8988T (cell line): ENCODE measurements around the gene KLHL6.
"Not testable (repeated sequence)": the region's sequence is repeated elsewhere in the genome, so short reads cannot be mapped to it uniquely, and the experiment has no call there.

Source experiments
- DNase-seq: peaks from one replicate; pipeline ENCODE4 v3.0.0; 2011

Gene KLHL6

DNA sequence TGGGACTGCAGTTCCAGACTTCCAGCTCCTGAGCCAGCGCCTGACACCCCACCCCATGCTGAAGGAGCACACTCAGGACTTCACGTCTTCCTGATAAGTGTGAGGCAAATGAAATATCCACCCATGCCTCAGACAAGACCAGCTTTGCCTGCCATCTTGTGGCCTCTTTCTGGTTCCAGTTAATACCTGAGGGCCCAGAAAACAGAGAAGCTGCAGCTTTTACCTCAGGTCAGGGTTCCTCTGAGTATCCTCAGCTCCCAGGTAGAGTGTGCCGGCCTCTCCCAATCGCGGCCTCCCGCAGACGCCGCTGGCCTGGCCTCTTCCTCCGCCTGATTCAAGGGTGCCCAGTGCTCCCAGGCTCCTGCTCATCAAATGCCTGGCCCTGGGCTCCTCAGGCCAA lies 5.1 kb upstream of the KLHL6 start:
- no peak for DNase-seq

DNA sequence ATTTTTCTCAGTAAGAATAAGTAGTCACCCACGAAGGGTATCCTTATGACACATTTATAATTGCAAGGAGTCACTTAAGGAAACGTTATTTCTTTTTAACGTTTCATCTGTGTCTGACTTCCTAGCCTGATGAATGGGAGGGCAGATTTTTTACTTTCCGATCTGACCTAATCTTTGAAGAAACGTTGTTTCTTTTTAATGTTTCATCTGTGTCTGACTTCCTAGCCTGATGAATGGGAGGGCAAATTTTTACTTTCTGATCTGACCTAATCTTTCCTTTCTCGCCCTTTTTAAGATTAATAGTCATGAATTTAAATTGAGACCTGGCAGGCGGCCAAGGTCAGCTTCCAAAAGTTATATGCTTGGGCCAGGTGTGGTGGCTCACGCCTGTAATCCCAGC lies 3.0 kb upstream of the KLHL6 start:
- DNase-seq, result no peak

DNA sequence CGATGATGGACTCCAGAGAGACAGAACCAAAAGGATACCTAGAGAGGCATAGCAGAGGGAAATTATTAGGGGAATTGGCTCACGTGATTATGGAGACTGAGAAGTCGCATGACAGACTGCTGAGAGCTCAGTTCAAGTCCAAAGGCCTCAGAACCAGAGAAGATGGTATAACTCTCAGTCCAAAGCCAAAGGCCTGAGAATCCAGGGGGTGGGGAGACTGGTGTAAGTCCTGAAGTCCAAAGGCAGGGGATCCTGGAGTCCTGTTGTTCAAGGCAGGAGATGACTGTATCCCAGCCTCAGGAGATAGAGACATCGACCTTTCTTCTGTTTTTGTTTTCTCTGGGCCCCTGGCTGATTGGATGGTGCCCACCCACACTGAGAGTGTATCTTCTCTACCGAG lies 1.2 kb upstream of the KLHL6 start:
- no peak for DNase-seq

DNA sequence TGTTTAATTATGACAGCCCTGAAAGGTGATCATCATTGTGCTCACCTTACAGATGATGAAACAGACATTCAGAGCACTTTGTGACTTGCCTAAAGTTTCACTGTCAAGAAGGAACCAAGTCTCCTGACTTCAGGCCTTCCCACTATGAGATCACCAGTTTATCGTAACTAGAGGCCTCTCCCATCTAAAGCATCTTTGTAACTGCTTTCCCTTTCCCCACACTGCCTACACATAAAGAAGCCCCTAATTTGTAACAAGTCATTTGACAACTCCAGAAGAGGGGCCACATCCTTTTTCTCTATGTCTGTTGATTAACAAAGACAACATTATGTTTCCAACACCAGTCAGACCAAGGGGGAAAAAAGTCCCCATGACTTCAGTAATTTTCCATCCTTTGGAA lies 1.1 kb downstream of the KLHL6 start:
- DNase-seq, result no peak

DNA sequence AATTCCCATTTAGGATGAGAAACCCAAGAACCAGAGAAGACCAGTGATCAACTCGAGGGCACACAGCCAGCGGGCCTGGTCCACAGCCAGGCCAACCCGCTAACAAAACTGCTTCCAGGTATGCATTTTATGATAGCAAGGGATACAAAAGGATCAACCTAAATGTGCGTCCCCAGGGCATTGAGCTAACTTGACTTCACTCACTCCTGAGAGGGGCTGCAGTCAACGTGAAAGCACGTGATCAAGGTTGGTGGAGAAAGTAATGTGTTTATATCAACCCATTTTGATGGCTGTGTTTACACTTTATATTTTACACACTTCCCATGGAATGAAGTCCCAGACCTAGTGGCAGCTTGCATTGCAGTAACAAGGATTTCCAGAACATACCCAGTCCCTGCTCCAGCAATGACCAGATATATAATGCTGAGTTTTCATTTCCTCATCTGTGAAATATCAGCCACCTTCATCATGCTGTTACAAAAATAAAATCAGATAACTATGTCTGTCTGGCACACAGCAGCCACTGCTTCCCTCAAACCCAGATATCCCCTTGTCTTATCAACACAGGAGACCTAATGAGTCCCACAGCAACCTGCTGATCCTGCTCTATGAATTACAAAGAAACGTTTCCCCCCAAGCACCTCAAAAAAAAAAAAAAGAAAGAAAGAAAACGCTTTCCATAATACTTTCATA lies 2.0 kb downstream of the KLHL6 start:
- no peak for DNase-seq

DNA sequence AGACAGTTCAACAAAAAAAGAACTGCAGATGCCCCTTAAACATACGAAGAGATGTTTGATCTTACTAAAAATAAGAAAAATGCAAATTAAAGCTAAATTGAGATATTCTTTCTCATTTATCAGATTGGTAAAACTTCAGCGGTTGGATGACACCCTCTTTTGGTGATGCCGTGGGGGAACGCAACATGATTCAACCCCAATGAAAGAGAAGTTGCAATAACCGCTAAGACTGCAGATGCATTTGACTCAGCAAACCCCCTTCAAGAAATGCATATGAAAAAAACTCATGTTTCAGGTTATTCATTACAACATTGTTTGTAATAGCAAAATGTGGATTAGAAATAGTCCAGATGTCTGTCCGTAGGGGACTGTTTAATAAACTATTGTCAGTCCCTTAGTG lies 3.6 kb downstream of the KLHL6 start:
- no peak for DNase-seq

DNA sequence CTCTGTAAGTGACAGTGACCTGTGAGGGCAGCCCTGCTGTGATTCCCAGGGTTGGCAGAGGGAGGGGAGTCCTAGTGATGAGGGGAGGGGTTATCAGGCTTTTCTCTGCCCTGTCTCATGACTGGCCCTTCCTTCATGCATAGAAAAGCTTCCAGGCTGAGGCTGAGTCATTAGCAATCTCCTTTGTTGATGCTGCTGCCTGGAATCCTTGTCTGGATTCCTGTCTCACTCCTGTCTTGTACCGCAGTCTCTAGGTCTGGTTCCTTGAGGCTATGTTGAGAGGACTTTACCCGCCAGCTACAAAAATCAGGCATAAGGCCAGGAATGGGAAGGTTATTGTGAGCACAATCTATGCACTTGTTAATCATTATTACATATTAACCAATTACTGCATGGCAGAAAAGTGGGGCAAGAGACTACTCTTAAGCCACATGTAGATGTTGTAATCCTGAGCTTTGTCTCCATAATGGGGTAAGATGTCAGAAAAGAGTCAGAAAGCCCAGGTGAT lies 7.2 kb downstream of the KLHL6 start:
- no peak for DNase-seq

DNA sequence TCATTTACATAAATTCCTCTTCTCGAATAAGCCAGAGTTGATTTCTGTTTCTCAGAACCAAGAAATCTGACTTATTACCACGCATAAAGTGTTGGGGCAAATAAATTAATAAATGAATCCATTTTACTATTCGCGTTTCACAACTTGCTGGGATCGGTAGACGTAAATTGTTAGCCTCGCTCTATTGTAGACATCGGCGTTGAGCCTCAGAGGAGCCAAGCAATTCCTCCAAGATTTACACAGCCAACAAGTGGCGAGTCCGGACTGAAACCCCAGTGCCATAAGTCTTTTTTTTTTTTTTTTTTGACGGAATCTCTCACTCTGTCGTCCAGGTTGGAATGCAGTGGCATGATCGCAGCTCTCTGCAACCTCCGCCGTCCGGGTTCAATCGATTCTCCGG lies 8.9 kb downstream of the KLHL6 start:
- DNase-seq, result no peak

DNA sequence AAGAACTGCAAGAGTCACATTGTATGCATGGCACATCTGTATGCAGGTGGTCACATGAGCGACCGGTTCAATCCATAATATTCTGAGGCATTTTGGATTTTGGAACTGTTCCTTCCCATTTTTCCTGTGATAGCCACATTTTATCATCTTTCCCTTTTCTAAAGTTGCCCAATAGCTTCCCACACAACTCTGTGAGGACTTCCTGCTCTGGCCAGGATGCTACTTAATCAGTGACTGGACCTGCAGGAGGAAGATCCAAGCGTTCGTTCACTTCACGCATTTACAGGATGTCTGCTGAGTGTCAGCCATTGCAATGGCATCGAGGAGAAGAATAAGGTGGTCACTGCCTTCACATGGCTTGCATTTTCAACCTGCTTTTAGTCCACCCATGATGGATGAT lies 9.8 kb downstream of the KLHL6 start:
- DNase-seq, result no peak

DNA sequence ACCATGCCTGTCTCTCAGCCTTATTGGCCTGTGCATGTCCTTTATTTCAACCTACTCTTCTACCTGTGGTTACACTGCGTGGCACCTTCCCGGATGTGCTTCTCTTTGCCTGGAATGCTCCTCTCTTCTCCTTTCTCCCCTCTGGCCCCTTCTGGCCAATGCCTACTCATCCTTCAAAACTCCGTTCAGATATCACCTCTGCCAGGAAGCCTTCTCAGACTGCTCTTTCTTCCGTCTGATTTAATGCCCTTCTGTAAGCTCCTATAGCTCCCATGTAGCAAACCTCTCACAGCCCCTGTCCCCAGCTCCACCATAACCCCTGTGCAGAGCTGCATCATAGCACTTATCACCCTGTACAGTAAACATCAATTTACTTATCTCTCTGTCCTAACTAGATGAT lies 13.2 kb downstream of the KLHL6 start:
- DNase-seq, result no peak

DNA sequence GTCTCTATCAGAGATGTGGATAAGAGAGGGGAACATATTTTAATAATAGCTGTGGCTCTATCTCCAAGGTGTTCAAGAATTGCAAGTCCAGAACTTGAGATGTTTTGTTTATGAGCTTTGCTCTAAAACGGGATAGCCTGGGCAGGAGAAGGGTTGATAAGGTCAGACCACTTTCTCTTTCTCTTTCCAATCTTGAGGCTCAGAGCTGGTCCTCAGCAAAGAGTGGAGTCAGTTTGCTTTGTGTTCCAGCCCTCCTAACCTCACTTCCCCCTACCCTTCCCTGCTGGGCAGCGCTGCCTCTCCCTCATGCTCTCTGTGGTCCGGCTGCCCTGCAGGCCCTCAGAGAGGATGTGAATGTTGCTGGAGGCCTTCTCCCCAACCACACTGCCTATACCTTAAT lies 13.8 kb downstream of the KLHL6 start:
- DNase-seq, result no peak

DNA sequence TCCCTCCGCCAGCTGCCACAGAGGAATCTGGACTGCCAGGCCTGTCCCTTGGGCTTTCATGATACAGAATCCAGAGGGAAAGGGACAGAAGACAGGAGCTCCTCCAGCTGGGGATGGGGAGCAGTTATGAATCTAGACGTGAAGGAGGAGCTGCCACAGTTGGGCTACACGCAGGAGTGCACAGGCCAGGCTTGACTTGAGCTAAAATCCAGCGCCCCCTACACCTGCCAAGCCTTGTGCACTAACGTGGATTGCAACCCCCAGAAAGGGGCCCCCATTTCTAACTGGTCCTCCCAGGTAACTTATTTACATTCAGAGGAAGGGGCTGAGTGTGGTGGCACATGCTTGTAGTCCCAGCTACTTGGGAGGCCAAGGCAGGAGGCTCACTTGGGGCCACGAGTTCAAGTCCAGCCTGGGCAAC lies 14.3 kb downstream of the KLHL6 start:
- DNase-seq, result no peak

DNA sequence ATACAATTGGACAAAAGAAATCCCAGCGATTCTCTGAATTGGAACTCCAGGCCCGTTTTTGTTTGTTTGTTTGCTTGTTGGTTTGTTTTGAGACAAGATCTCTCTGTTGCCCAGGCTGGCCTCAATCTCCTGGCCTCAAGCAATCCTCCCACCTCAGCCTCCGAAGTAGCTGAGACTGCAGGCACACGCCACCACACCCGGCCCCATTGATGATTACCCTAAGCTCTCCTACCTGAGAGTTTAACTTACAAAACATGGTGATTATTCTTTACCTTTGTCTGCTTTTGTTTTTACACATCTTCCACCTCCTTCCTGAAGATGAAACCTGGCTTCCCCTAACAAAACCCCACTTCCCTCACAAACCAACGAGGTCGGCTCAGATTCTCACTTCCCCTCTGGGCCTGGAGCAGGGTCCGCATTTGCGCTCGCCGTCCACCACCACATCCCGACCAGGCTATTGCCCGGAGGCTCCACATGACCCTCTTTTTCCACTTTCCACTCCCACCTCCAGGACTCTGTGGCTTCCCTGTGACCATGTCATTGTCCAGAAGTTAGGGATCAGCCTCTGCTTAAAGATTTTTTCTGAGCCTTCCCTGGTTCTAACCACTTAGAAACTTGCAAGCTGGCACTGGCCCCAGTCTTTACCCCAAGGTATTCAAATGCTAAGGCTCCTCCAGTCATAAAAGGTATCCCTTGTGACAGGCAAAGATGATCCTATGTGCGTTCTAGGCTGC lies 14.8 kb downstream of the KLHL6 start:
- DNase-seq, result no peak

DNA sequence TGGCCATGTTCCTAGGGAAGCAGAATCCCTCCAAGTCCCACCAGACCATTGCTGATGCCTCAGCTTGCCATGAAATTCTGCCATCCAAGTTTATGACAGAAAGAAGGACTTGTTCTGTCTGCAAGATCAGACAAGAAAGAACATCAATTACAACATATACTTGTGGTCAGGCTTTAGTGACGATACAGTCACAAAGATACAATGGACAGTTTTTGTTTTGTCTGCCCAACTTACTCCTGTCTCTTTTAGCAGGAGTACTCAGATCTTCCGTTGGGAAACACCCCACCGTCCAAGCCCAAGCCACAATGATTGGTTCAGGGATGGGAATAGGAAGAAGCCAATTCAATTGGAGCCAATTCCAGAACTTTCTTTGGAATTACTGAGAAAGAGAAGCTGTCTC lies 15.7 kb downstream of the KLHL6 start:
- no peak for DNase-seq

DNA sequence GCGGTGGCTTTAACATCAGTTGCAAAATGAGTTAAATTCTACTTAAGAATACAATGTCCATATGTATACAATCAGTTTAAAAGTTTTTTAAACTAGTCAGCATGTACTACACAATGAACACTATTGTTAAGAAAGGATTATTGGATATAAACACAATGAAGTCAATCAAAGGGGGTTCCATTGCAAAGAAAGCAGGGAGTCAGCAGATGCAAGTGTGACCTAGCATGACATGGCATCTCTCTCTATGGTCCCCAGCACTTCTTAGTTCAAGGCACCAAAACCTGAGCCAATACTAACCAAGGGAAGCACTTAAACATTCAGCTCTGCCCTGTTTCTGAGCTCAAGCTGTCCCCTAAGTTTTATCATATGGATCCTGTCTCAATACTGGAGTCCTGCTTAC lies 17.0 kb downstream of the KLHL6 start:
- no peak for DNase-seq

DNA sequence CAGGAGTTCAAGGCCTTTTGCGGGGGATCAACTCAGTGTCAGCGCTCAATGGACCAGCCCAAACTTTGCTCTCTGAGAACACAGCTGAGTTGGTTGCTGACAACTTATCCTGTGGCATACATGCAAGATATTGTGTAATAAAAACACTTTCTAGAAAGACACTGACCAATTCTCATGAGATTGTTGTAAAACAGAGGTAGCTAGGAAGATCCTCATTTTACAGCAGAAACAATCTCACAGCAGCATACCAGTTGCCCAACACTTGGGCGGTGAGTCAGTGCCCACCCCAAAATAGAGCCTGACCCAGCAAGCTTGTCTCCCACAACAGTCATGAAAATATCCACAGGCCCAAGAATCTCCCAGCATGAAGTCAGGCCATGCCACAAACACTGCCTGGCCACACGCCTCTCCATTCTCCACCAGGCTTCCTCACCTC lies 18.2 kb downstream of the KLHL6 start:
- DNase-seq, result no peak

DNA sequence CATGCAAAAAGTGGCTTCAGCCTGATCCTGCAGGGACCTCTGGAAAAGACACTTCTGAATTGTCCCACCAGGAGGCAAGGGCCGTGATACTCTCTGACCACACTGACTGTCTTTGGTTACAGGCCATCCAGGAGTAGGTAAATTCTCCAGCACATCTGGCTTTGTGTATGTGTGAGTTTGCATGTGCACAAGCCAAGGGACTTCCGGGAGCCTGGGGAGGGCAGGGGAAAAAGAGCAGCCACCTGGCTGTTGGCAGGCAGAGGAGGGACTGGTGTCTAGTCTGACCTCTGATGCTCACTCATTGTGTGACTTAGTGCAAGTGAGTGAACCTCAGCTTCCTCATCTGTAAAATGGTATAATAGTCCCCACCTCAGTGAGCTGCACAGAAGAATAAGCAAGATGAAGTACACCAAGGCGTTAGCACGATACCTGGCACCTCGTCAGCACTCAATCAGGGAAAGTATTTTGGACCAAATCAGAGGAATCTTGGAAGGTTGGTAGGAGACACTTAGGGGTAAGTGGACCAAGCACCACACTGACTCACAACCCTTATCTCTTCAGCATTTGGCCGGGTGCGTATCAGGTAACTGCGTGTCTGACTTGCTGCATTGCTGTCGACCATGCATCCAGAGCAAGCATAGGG lies 19.1 kb downstream of the KLHL6 start:
- no peak for DNase-seq

DNA sequence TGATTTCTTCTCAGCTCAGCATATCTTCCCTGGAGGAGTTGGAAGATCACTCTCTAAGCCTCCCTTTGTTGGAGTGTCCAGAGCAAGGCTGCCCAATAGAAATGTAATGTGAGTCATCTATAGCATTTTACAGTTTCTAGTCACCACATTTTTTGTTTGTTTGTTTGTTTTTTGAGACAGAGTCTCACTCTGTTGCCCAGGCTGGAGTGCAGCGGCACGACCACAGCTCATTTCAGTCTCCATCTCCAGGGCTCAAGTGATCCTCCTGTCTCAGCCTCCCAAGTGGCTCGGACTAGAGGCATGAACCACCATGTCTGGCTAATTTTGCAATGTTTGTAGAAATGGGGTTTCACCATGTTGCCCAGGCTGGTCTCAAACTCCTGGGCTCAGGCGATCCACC lies 21.3 kb downstream of the KLHL6 start:
- DNase-seq, result no peak

DNA sequence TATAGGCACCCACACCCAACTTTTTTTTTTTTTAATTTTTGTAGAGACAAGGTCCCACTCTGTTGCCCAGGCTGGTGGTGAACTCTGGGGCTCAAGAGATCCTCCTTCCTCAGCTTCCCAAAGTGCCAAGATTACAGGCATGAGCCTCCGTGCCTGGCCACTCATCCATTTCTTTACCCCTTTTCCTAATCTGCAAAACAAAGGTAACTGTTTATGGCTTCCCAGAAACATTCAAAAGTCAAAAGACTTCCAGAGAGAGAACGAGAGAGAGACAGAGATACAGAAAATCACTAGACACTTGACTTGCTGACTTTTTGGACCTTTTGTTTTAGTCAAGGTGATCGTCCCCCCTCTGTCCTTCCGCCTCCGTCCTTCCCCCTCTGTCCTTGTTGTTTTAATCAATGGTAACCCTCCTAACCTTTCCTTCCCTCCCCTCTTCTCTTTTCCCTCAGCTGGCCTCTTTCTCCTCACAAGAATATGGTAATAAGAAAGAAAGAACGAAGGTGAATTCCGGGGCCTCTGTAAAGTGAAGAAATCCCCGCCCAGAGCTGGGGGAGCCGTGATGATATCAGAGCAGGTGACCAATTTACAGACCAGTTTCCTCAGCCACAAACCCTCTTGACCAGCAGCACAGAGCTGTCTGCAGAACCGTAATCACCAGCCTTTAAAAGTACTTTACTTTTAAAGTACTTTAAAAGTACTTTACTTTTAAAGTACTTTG lies 21.9 kb downstream of the KLHL6 start:
- no peak for DNase-seq

DNA sequence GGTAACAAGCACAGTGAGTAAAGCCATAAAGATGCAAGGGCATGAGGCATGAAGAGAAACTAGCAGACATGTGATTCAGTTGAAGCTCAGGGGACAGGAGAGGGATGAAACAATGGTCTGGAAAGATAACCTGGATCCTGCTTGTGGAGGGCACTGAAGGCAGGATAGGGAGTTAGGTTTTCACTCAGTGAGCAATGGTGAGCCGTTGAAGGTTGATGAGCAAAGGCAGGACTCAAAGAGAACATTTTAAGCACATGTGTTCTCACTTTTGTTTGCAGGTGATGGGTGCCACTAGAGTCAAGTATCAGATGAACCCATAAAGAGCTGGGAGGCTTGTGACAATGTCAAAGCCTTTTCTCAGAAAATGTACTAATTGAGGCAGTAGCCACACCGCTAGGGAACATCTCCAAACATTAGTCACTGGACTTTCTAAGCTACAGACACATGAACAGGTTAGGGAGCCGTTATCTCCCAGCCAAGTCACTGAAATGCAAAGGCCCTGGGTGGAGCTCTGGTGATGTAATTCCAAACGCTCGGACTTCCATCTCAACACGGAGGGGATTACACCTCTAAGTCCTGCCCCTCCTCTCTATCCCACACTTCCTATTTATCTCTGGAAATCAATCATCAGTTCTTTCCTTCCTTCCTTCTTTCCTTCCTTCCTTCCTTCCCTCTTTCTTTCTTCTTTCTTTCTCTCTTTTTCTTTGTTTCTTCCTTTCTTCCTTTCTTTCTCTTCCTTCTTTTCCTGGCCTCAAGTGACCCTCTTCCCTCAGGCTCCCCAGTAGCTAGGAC lies 22.7 kb downstream of the KLHL6 start:
- no peak for DNase-seq

DNA sequence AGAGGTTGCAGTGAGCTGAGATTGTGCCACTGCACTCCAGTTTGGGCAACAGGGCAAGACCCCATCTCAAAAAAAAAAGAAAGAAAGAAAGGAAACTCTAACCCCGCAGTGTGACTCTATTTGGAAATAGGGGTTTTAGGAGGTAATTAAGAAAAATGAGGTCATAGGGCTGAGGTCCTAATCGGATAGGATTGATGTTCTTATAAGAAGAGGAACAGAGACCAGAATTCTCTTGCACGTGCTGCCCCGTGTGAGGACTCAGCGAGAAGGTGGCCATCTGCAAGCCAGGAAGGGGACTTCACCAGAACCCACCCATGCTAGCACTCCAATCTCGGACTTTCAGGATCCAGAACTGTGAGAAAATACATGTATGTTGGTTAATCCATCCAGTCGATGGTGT lies 25.8 kb downstream of the KLHL6 start:
- no peak for DNase-seq

DNA sequence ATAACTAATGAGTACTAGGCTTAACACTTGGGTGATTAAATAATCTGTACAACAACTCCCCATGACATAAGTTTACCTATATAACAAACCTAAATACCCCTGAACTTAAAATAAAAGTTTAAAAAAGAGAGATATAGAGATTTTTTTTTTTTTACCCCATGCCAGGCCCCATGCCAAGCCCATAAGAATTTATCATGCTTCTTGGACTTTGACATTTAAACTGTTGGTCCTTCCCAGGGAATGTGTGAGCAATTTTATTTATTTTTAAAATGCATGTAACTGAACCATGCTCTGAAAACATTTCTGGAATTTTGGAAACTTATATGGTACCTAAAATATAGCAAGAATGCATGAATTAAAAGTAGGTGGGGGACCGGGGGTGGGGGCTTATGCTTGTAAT lies 26.3 kb downstream of the KLHL6 start:
- DNase-seq, result no peak

DNA sequence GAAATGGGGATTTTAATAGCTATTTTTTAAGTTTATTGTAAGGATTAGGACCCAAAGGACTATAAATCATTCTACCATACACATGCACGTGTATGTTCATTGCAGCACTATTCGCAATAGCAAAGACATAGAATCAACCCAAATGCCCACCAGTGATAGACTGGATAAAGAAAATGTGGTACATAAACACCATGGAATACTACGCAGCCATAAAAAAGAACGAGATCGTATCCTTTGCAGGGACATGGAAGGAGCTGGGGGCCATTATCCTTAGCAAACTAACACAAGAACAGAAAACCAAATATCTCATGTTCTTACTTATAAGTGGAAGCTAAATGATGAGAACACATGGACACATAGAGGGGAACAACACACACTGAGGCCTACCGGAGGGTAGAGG lies 26.7 kb downstream of the KLHL6 start:
- not testable (repeated sequence) for DNase-seq
